Prostate gland (tissue), 2 donors: ENCODE results near the gene FMNL2.

ENCODE experiments used
- POLR2A ChIP-seq: fragments of 450-650 bp; IDR thresholded peaks from one replicate; pipeline ENCODE4 v1.6.1; 2016; ENCODE audit warnings: antibody characterized with exemption, mild to moderate bottlenecking
- TF ChIP-seq, protein P1 (sequence below), 4 experiments: fragments of 200-600 bp in 2 of 4; fragments of 450-650 bp in 2 of 4; sonication (generic) in 2 of 4; IDR thresholded peaks; 1 replicate in 3 of 4; 2 replicates in 1 of 4; pipeline ENCODE4 v1.5.1; 2016 to 2019; ENCODE audit warnings: antibody characterized with exemption in 4 of 4, mild to moderate bottlenecking in 2 of 4, moderate library complexity in 2 of 4

- TF ChIP-seq, protein P1, sequence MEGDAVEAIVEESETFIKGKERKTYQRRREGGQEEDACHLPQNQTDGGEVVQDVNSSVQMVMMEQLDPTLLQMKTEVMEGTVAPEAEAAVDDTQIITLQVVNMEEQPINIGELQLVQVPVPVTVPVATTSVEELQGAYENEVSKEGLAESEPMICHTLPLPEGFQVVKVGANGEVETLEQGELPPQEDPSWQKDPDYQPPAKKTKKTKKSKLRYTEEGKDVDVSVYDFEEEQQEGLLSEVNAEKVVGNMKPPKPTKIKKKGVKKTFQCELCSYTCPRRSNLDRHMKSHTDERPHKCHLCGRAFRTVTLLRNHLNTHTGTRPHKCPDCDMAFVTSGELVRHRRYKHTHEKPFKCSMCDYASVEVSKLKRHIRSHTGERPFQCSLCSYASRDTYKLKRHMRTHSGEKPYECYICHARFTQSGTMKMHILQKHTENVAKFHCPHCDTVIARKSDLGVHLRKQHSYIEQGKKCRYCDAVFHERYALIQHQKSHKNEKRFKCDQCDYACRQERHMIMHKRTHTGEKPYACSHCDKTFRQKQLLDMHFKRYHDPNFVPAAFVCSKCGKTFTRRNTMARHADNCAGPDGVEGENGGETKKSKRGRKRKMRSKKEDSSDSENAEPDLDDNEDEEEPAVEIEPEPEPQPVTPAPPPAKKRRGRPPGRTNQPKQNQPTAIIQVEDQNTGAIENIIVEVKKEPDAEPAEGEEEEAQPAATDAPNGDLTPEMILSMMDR (IDR thresholded peaks at IDR 0.05), result no peak
- TF ChIP-seq POLR2A, result no peak
Measured at GRCh38 chr2:152496371-152496770, 161.4 kb downstream of the FMNL2 start.
